ENCODE data around the gene AAGAB. TPM values are rescaled to one million over a fixed set of nuclear protein-coding genes. Genes with fewer than 3 reads are reported as not detected.

The AAGAB gene
- total RNA-seq, 1 experiment from 2014 or later, result 52.0 TPM

- TF ChIP-seq CTCF (IDR thresholded peaks at IDR 0.05 in 2 of 3, conservative IDR thresholded peaks at IDR 0.05 in 1 of 3; ENCODE audit: borderline replicate concordance in 1 of 3, insufficient read depth in 1 of 3, low read depth in 2 of 3, low read length in 2 of 3) (no peak), EZH2 (IDR thresholded peaks at IDR 0.05) (no peak)
Measured at GRCh38 chr15:67197364-67197695, 57.1 kb downstream of the AAGAB start (continued).

DNA sequence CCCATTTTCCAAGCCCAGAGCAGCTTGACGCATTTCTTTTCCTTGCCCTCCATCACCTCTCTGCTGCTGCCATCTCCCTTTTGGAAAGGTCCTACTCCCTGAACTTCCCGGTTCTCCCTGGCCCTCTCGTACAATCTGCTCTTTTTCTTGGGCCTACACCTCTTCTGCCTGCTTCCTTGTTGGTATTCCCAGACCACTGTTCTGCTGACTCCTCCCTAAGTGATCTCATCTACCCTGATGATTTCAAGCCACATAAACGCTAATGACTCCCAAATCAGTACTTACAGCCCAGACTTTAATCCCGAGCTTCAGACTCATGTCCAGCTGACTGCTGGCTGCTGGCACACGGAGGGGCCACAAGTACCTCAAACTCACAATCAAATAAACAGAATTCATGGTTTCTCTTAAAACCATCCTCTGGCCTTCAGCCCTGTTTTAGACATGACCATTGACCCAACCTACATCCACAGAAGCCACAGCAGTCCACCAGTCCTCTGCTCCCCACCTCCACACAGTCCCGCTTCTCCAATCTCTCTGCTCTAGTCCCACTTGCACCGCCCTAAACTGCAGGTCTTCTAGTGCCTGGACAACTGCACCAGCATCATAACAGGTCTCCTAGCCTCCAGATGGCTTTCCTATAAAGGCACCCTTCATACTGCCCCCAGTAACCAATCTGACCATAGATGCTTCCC, 57.6 kb downstream of the AAGAB start:
- Histone ChIP-seq H3K9me2 (ENCODE audit: insufficient read depth) (no peaks in the 10 kb centered on the region), H3K9ac (ENCODE audit: low read length) (no peak overlapping the region), H2AFZ (ENCODE audit: low read depth, low read length, poor library complexity, severe bottlenecking) (no peak overlapping the region), H3K79me2 (ENCODE audit: insufficient read depth, low read length) (no peaks in the 10 kb centered on the region), H3K36me3 (ENCODE audit: control insufficient read depth in 1 of 2, insufficient read depth in 2 of 2, low read length in 2 of 2) (peaks cover 8 to 23% of the 10 kb centered on the region in 2 experiments; a peak in 3 of 4 replicates), H3K4me3 (replicated peaks in 1 of 2; ENCODE audit: low read depth in 1 of 2, low read length in 2 of 2) (no peak overlapping the region), H3K4me1 (ENCODE audit: control insufficient read depth in 1 of 2, insufficient read depth in 2 of 2, low read length in 2 of 2) (no peaks in the 10 kb centered on the region), H4K20me1 (ENCODE audit: insufficient read depth) (no peaks in the 10 kb centered on the region), H3K9me3 (ENCODE audit: control insufficient read depth in 1 of 2, insufficient read depth in 1 of 2, low read depth in 1 of 2, low read length in 2 of 2) (no peaks in the 10 kb centered on the region), H3K4me2 (ENCODE audit: low read length) (no peak overlapping the region), H3K27me3 (ENCODE audit: insufficient read depth, low read length) (no peaks in the 10 kb centered on the region), H3K27ac (ENCODE audit: low read depth, low read length) (0 out of 2 replicates have a peak overlapping the region, but pooled peaks have one; percentile 14)
- ATAC-seq (peak; percentile 35), DNase-seq (ENCODE audit: low read depth, low spot score) (no peak)
- ChIA-PET CTCF (interaction anchor here (1.3 kb wide), 1 partner anchor 250 kb away, joined by 3 read pairs; no protein-coding TSS in a partner anchor), POLR2A (no interaction called here), RAD21 (ENCODE audit: low non-redundant PET in 1 of 2, low total read pairs in 2 of 2, uncharacterized antibody in 2 of 2, unreplicated experiment in 2 of 2) (no interaction called here)
- TSS peak; percentile 8 for BruUV-seq (replicated peaks)
- intact Hi-C loops (cut with micrococcal nuclease), result no loop called here
- TF ChIP-seq RAD21 (IDR thresholded peaks at IDR 0.05; ENCODE audit: low read depth) (no peak), ATF3 (IDR thresholded peaks at IDR 0.05) (no peak), YY1 (IDR thresholded peaks at IDR 0.05; ENCODE audit: extremely low read depth, insufficient replicate concordance, low read depth, low read length) (no peak), EGR1 (IDR thresholded peaks at IDR 0.05; ENCODE audit: low read depth) (no peak), SIN3A (IDR thresholded peaks at IDR 0.05; ENCODE audit: low read depth) (no peak), CTCF (IDR thresholded peaks at IDR 0.05 in 2 of 3, conservative IDR thresholded peaks at IDR 0.05 in 1 of 3; ENCODE audit: borderline replicate concordance in 1 of 3, insufficient read depth in 1 of 3, low read depth in 2 of 3, low read length in 2 of 3) (no peak), POLR2A (IDR thresholded peaks at IDR 0.05; ENCODE audit: borderline replicate concordance, extremely low read depth, insufficient read depth, insufficient read length) (no peak), TCF7L2 (IDR thresholded peaks at IDR 0.05; ENCODE audit: borderline replicate concordance, extremely low read depth, insufficient read depth, insufficient read length) (no peak), ZNF274 (IDR thresholded peaks at IDR 0.05; ENCODE audit: low read depth, low read length) (no peak), CEBPB (IDR thresholded peaks at IDR 0.05; ENCODE audit: low read depth) (no peak), EZH2 (IDR thresholded peaks at IDR 0.05) (no peak), JUND (IDR thresholded peaks at IDR 0.05) (no peak), EZH2phosphoT487 (IDR thresholded peaks at IDR 0.05; ENCODE audit: borderline replicate concordance) (no peak), ZFX (IDR thresholded peaks at IDR 0.05) (no peak), ELF1 (IDR thresholded peaks at IDR 0.05; ENCODE audit: borderline replicate concordance, low read depth) (no peak), FOSL1 (IDR thresholded peaks at IDR 0.05; ENCODE audit: low read depth) (no peak)
- TF ChIP-seq, protein P1, sequence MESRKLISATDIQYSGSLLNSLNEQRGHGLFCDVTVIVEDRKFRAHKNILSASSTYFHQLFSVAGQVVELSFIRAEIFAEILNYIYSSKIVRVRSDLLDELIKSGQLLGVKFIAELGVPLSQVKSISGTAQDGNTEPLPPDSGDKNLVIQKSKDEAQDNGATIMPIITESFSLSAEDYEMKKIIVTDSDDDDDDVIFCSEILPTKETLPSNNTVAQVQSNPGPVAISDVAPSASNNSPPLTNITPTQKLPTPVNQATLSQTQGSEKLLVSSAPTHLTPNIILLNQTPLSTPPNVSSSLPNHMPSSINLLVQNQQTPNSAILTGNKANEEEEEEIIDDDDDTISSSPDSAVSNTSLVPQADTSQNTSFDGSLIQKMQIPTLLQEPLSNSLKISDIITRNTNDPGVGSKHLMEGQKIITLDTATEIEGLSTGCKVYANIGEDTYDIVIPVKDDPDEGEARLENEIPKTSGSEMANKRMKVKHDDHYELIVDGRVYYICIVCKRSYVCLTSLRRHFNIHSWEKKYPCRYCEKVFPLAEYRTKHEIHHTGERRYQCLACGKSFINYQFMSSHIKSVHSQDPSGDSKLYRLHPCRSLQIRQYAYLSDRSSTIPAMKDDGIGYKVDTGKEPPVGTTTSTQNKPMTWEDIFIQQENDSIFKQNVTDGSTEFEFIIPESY (IDR thresholded peaks at IDR 0.05; ENCODE audit: extremely low read depth, insufficient replicate concordance, low read length), result no peak
- TF ChIP-seq, protein P2, sequence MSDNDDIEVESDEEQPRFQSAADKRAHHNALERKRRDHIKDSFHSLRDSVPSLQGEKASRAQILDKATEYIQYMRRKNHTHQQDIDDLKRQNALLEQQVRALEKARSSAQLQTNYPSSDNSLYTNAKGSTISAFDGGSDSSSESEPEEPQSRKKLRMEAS (IDR thresholded peaks at IDR 0.05), result no peak

Data from HCT116 (cell line).